Measurements from ENCODE around the gene AGA. TPM values are rescaled to one million over a fixed set of nuclear protein-coding genes. Genes with fewer than 3 reads are reported as not detected.
A peak's percentile ranks its signal among the peaks of the same experiment; 100 is the strongest.

The AGA gene
- total and polyA plus RNA-seq, 2 of the 8 experiments (the other 6 are each of a cell fraction or from before 2014, with no cell fraction given): 8.5 to 11.6 TPM

- Histone ChIP-seq H3K18ac (ENCODE audit: extremely low read depth, low read length) (no peak overlapping the region), H4K20me1 (replicated peaks in 1 of 2; ENCODE audit: control insufficient read depth in 1 of 2, insufficient read depth in 2 of 2, low read length in 2 of 2) (no peaks in the 10 kb centered on the region), H3K27ac (ENCODE audit: low read depth, low read length) (no peak overlapping the region), H2BK5ac (ENCODE audit: low read depth, low read length) (no peak overlapping the region), H3K27me3 (replicated peaks in 1 of 4; ENCODE audit: control insufficient read depth in 3 of 4, extremely low read depth in 1 of 4, insufficient read depth in 3 of 4, low read length in 3 of 4) (no peaks in the 10 kb centered on the region), H2BK15ac (ENCODE audit: low read length) (0 out of 2 replicates have a peak overlapping the region, but pooled peaks have one; percentile 37), H3K4me3 (ENCODE audit: extremely low read depth in 1 of 4, insufficient read depth in 2 of 4, low read depth in 3 of 4, low read length in 4 of 4) (no peak overlapping the region), H4K5ac (ENCODE audit: insufficient read length, low read depth, low read length) (no peak overlapping the region), H4K91ac (replicated peaks; ENCODE audit: insufficient read length, low read length) (no peak overlapping the region), H3K23me2 (ENCODE audit: low read depth, low read length) (no peaks in the 10 kb centered on the region), H3K36me3 (ENCODE audit: control insufficient read depth in 2 of 4, insufficient read depth in 4 of 4, low read length in 3 of 4) (no peaks in the 10 kb centered on the region), H2AK5ac (ENCODE audit: low read depth, low read length) (no peak overlapping the region), H2BK20ac (ENCODE audit: low read length) (no peak overlapping the region), H4K8ac (ENCODE audit: extremely low read depth, insufficient read depth, low read length) (no peak overlapping the region), H3K79me1 (ENCODE audit: low read depth, low read length) (no peaks in the 10 kb centered on the region), H2AFZ (ENCODE audit: low read length) (peak overlapping the region; percentile 36; the same call in 1 of the 2 replicates), H3K56ac (replicated peaks; ENCODE audit: insufficient read length, low read depth, low read length) (no peak overlapping the region), H2BK12ac (ENCODE audit: low read depth, low read length) (no peak overlapping the region), H3K4me2 (ENCODE audit: insufficient read depth in 1 of 2, low read depth in 2 of 2, low read length in 2 of 2) (no peak overlapping the region), H3K9me3 (ENCODE audit: insufficient read depth in 2 of 2, low read depth in 1 of 2, low read length in 1 of 2) (no peaks in the 10 kb centered on the region; a peak in 1 of 4 replicates), H3K23ac (ENCODE audit: insufficient read length) (no peak overlapping the region), H3K4ac (replicated peaks; ENCODE audit: insufficient read length, low read depth, low read length) (no peak overlapping the region), H3K4me1 (replicated peaks in 1 of 4; ENCODE audit: control insufficient read depth in 3 of 4, insufficient read depth in 4 of 4, low read length in 3 of 4) (0 out of 7 replicates have a peak, but pooled peaks cover 0 to 5% (median 0%) of the 10 kb centered on the region in 4 experiments), H3K79me2 (ENCODE audit: control insufficient read depth in 1 of 2, insufficient read depth in 2 of 2, low read length in 2 of 2) (no peaks in the 10 kb centered on the region), H3K14ac (ENCODE audit: insufficient read length) (no peak overlapping the region), H2BK120ac (replicated peaks; ENCODE audit: low read depth, low read length) (no peak overlapping the region), H3K9ac (replicated peaks in 1 of 4; ENCODE audit: extremely low read depth in 1 of 4, low read depth in 3 of 4, low read length in 3 of 4) (no peak overlapping the region)
- ChIA-PET POLR2A (ENCODE audit: partially characterized antibody) (no interaction called here), CTCF (ENCODE audit: partially characterized antibody) (no interaction called here)
- FAIRE-seq (no peak), DNase-seq (ENCODE audit: low read depth in 1 of 2, low spot score in 2 of 2) (no peak)
- WGBS, 2 experiments (ENCODE audit: extremely low coverage in 1 of 2, insufficient coverage in 1 of 2, insufficient read length in 1 of 2, insufficient replicate concordance in 2 of 2, low coverage in 1 of 2, low lambda C conversion rate in 2 of 2, missing lambda C conversion rate in 1 of 2): 98% methylated on average over 5 of the region's 5 CpGs; no CpG with 5 or more reads in 1 of the 2 experiments
- TF ChIP-seq MAFK (IDR thresholded peaks at IDR 0.05; ENCODE audit: low read depth, low read length) (no peak), SIN3A (conservative IDR thresholded peaks at IDR 0.05 in 1 of 2, IDR thresholded peaks at IDR 0.05 in 1 of 2; ENCODE audit: low read depth in 1 of 2, low read length in 2 of 2) (no peak), RBBP5 (IDR thresholded peaks at IDR 0.05; ENCODE audit: borderline replicate concordance, low read depth, low read length) (no peak), EZH2 (IDR thresholded peaks at IDR 0.05; ENCODE audit: low read depth, low read length, severe bottlenecking) (no peak), SP1 (IDR thresholded peaks at IDR 0.05; ENCODE audit: low read depth, low read length) (no peak), CHD1 (IDR thresholded peaks at IDR 0.05; ENCODE audit: low read depth, low read length) (no peak), CEBPB (IDR thresholded peaks at IDR 0.05; ENCODE audit: low read depth, low read length) (no peak), GTF2F1 (IDR thresholded peaks at IDR 0.05; ENCODE audit: borderline replicate concordance, low read depth, low read length) (no peak), CBX5 (IDR thresholded peaks at IDR 0.05; ENCODE audit: low read depth, low read length) (no peak), SIRT6 (IDR thresholded peaks at IDR 0.05; ENCODE audit: low read length) (no peak), YY1 (IDR thresholded peaks at IDR 0.05; ENCODE audit: low read depth, low read length) (no peak)
- TF ChIP-seq, protein P1, sequence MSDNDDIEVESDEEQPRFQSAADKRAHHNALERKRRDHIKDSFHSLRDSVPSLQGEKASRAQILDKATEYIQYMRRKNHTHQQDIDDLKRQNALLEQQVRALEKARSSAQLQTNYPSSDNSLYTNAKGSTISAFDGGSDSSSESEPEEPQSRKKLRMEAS (IDR thresholded peaks at IDR 0.05): no peak
- TF ChIP-seq, protein P2, sequence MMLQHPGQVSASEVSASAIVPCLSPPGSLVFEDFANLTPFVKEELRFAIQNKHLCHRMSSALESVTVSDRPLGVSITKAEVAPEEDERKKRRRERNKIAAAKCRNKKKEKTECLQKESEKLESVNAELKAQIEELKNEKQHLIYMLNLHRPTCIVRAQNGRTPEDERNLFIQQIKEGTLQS (IDR thresholded peaks at IDR 0.05; ENCODE audit: insufficient read depth, low read depth, low read length): no peak
Measured at GRCh38 chr4:177401658-177402273, 40.5 kb downstream of the AGA start.
